CD1c-positive myeloid dendritic cell (primary cell): Measurements from ENCODE around the gene ABCA6.

Experiments
- DNase-seq: peaks from one replicate; pipeline ENCODE4 v3.0.0-alpha.2; 2016; ENCODE audit errors: extremely low spot score

The ABCA6 gene

GRCh38 chr17:69047368-69048263 lies 94.1 kb downstream of the ABCA6 start:
- peak; percentile 78 for DNase-seq

GRCh38 chr17:69046121-69046807 lies 95.4 kb downstream of the ABCA6 start:
- DNase-seq, result no peak

GRCh38 chr17:69045646-69046045 lies 96.0 kb downstream of the ABCA6 start:
- no peak for DNase-seq

GRCh38 chr17:69044371-69044770 lies 97.3 kb downstream of the ABCA6 start:
- no peak for DNase-seq

GRCh38 chr17:69043098-69043734 lies 98.5 kb downstream of the ABCA6 start:
- DNase-seq, result no peak

DNA sequence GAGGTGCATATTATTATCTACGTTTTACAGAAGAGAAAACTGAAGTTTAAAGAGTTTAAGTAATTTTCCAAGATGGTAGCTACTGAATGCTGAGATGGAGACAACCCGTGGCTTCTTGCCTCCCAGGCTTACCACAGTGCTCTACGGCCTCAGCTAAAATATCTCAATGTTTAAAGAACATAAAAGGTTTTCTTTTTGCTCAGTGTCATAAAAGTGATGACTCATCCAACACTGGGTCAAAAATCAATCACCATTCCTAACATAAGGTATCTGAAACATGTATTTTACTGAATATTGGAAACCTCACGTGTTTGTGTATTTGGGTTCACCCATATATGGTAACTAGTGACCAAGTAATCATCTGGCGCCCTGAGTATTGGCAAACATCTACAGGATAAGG lies 99.4 kb downstream of the ABCA6 start:
- DNase-seq, result no peak

DNA sequence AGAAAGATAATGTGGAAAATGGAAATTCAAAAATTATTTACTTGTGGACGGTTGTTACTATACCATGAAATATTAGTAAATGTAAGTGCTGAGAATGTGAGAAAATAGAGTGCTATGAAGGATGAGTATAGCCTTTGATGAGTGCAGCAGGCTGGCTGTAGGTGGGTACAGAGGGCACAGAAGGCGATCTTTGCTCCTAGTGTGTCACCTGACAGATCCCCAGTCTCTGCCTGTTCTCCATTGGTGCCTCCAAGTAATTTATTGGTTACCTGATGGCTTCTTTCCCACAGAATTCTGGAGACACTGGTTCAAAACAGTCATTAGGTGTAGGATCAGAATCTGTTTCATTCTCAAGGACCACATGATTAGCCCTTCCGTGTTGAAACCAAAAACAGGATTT lies 109.9 kb downstream of the ABCA6 start:
- no peak for DNase-seq

DNA sequence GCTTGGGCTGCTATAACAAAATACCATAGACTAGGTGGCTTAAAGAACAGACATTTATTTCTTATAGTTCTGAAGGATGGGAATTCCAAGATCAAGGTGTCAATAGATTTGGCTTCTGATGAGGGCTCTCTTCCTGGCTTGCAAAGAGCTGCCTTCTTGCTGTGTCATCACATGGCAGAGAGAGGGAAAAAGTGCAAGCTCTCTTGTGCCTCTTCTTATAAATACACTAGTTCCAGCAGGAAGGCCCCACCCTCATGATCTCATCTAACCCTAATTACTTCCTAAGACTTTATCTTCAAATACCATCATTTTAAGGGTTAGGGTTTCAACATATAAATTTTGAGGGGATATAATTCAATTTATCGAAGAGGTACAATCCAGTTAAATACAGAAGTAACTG lies 111.5 kb downstream of the ABCA6 start:
- DNase-seq, result no peak
